SK-N-MC (cell line): ENCODE measurements around the gene SH2D3C.

ENCODE experiments used
- EZH2 ChIP-seq: fragments of 200-600 bp; sonication (generic); IDR thresholded peaks from one replicate; pipeline ENCODE4 v1.6.1; 2017; ENCODE audit warnings: antibody characterized with exemption
- FOXP2 ChIP-seq: optimal IDR thresholded peaks from 2 replicates; pipeline ENCODE3; 2011; ENCODE audit warnings: mild to moderate bottlenecking, moderate library complexity; ENCODE audit not compliant: insufficient read depth; ENCODE audit errors: extremely low read length, control extremely low read depth
- POLR2AphosphoS5 ChIP-seq: IDR thresholded peaks from 2 replicates; pipeline ENCODE4 v1.6.1; 2012; ENCODE audit warnings: mild to moderate bottlenecking, low read depth, low read length, borderline replicate concordance

DNA sequence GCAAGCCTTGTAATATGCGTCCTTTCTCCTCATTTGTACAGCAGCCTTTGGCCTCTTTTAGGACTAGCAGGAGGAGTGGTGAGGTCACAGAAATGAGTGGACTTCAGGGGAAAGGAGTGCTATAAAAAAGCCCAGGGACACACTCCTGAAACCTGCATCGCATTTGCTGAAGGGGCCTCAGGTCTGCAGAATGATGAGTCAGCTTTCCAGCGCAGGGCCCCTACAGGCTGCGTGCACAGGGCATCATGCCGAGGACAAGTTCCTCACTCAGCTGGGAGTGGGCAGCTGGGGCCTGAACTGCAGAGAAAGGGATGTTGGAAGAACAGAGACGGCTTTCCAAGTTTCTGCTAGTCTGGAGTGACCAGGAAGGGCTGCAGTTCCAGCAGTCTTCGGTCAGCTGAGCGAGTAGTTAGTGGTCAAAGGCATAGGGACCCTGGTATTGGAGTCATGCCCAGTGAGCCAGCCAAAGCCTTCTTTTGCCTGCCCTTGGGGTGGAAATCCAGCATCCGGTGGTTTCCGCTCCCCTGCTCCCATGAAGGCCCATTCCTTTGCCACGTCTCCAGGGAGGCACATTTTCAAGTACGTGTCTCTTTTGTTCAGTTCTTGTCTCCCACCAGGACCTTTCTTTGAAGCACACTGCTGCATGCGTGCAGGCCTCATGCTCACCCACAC is 89.0 kb downstream of the SH2D3C start:
- TF ChIP-seq POLR2AphosphoS5 (no peak), EZH2 (no peak), FOXP2 (no peak)
